H1 (cell line): ENCODE results near the gene ACP4. TPM values are rescaled to one million over a fixed set of nuclear protein-coding genes. Genes with fewer than 3 reads are reported as not detected.
A peak's percentile ranks its signal among the peaks of the same experiment; 100 is the strongest.
"Not testable (repeated sequence)": the region's sequence is repeated elsewhere in the genome, so short reads cannot be mapped to it uniquely, and the experiment has no call there.

ENCODE experiments used
- CTCF ChIA-PET: fragments of 300-600 bp; sonication (Branson Sonifier 250); formaldehyde crosslinking; loops from one replicate; lab custom pipeline; 2021; ENCODE audit not compliant: partially characterized antibody; lab: Charles Lee
- POLR2A ChIA-PET: fragments of 300-600 bp; sonication (Branson Sonifier 250); formaldehyde crosslinking; loops from one replicate; lab custom pipeline; 2021; ENCODE audit warnings: inconsistent platforms; ENCODE audit not compliant: partially characterized antibody; lab: Charles Lee
- DNase-seq, 2 experiments: peaks; one replicate each; pipeline versions ENCODE4 v3.0.0 to v3.0.0-alpha.2; 2010 to 2022; ENCODE audit warnings: low spot score in 2 of 2, low read depth in 1 of 2, mixed read lengths in 1 of 2
- FAIRE-seq: peaks from 2 replicates; lab custom pipeline; 2011; peaks lifted over from hg19 to GRCh38; lab: Jason Lieb, UNC
- H2AFZ ChIP-seq: 2 replicates; pipeline ENCODE4 v1.8.1; 2012; ENCODE audit warnings: low read length, inconsistent platforms
- H2AK5ac ChIP-seq: 2 replicates; pipeline ENCODE4 v1.6.1; 2013; ENCODE audit warnings: low read depth, low read length
- H2BK120ac ChIP-seq: replicated peaks from 2 replicates; pipeline ENCODE3; 2013; ENCODE audit warnings: low read depth, low read length, inconsistent platforms
- H2BK12ac ChIP-seq: 2 replicates; pipeline ENCODE4 v1.6.1; 2013; ENCODE audit warnings: low read depth, low read length
- H2BK15ac ChIP-seq: 2 replicates; pipeline ENCODE4 v1.6.1; 2013; ENCODE audit warnings: low read length
- H2BK20ac ChIP-seq: 2 replicates; pipeline ENCODE4 v1.6.1; 2013; ENCODE audit warnings: low read length
- H2BK5ac ChIP-seq: 2 replicates; pipeline ENCODE4 v1.6.1; 2013; ENCODE audit warnings: low read depth, low read length
- H3K14ac ChIP-seq: 2 replicates; pipeline ENCODE4 v1.6.1; 2013; ENCODE audit warnings: inconsistent platforms; ENCODE audit not compliant: insufficient read length
- H3K18ac ChIP-seq: 2 replicates; pipeline ENCODE4 v1.6.1; 2013; ENCODE audit warnings: low read length; ENCODE audit errors: extremely low read depth
- H3K23ac ChIP-seq: 2 replicates; pipeline ENCODE4 v1.6.1; 2013; ENCODE audit warnings: inconsistent platforms; ENCODE audit not compliant: insufficient read length
- H3K23me2 ChIP-seq: 2 replicates; pipeline ENCODE4 v1.6.1; 2013; ENCODE audit warnings: low read depth, low read length
- H3K27ac ChIP-seq: 2 replicates; pipeline ENCODE4 v1.6.1; 2011; ENCODE audit warnings: low read depth, low read length, inconsistent platforms
- H3K27me3 ChIP-seq, 4 experiments: replicated peaks in 1 of 4; 1 replicate in 1 of 4; 2 replicates in 3 of 4; pipeline versions ENCODE4 v1.6.1 to v1.8.1; 2011 to 2013; ENCODE audit warnings: low read length in 3 of 4, mild to moderate bottlenecking in 3 of 4, inconsistent platforms in 2 of 4, mixed read lengths in 2 of 4, moderate library complexity in 1 of 4; ENCODE audit not compliant: control insufficient read depth in 3 of 4, insufficient read depth in 3 of 4; ENCODE audit errors: extremely low read depth in 1 of 4
- H3K36me3 ChIP-seq, 4 experiments: 2 replicates each; pipeline versions ENCODE4 v1.6.1 to v1.8.1; 2011 to 2013; ENCODE audit warnings: mild to moderate bottlenecking in 4 of 4, low read length in 3 of 4, moderate library complexity in 2 of 4, control low read depth in 1 of 4, inconsistent platforms in 1 of 4; ENCODE audit not compliant: insufficient read depth in 4 of 4, control insufficient read depth in 2 of 4
- H3K4ac ChIP-seq: replicated peaks from 2 replicates; pipeline ENCODE3; 2013; ENCODE audit warnings: low read length, low read depth, mixed read lengths, inconsistent platforms; ENCODE audit not compliant: insufficient read length
- H3K4me1 ChIP-seq, 4 experiments: replicated peaks in 1 of 4; 1 replicate in 1 of 4; 2 replicates in 3 of 4; pipeline versions ENCODE4 v1.6.1 to v1.8.1; 2011 to 2013; ENCODE audit warnings: low read length in 3 of 4, inconsistent platforms in 2 of 4, mixed read lengths in 1 of 4; ENCODE audit not compliant: insufficient read depth in 4 of 4, control insufficient read depth in 3 of 4
- H3K4me2 ChIP-seq, 2 experiments: 2 replicates each; pipeline versions ENCODE4 v1.6.1 to v1.8.1; 2011 to 2013; ENCODE audit warnings: low read depth in 2 of 2, low read length in 2 of 2, control low read depth in 1 of 2, inconsistent platforms in 1 of 2, mild to moderate bottlenecking in 1 of 2; ENCODE audit not compliant: insufficient read depth in 1 of 2
- H3K4me3 ChIP-seq, 4 experiments: fragments of 200-600, 300-600 bp in 1 of 4; sonication (generic), shearing (Covaris generic), sonication (Bioruptor Twin) in 1 of 4; 2 replicates each; pipeline versions ENCODE4 v1.5.1 to v1.8.1; 2011 to 2016; ENCODE audit warnings: low read length in 4 of 4, low read depth in 3 of 4, control low read depth in 2 of 4, inconsistent platforms in 2 of 4, mild to moderate bottlenecking in 2 of 4, mixed read lengths in 1 of 4, moderate library complexity in 1 of 4; ENCODE audit not compliant: insufficient read depth in 2 of 4; ENCODE audit errors: extremely low read depth in 1 of 4
- H3K56ac ChIP-seq: replicated peaks from 2 replicates; pipeline ENCODE3; 2013; ENCODE audit warnings: low read depth, mild to moderate bottlenecking, mixed read lengths, low read length, inconsistent platforms; ENCODE audit not compliant: insufficient read length
- H3K79me1 ChIP-seq: 2 replicates; pipeline ENCODE4 v1.6.1; 2013; ENCODE audit warnings: low read depth, low read length, control low read depth
- H3K79me2 ChIP-seq, 2 experiments: 2 replicates each; pipeline versions ENCODE4 v1.6.1 to v1.8.1; 2012 to 2013; ENCODE audit warnings: low read length in 2 of 2, mild to moderate bottlenecking in 2 of 2, inconsistent platforms in 1 of 2; ENCODE audit not compliant: insufficient read depth in 2 of 2, control insufficient read depth in 1 of 2
- H3K9ac ChIP-seq, 4 experiments: replicated peaks in 1 of 4; 1 replicate in 1 of 4; 2 replicates in 3 of 4; pipeline versions ENCODE4 v1.6.1 to v1.8.1; 2011 to 2013; ENCODE audit warnings: low read depth in 3 of 4, low read length in 3 of 4, control low read depth in 2 of 4, mild to moderate bottlenecking in 2 of 4, moderate library complexity in 2 of 4, inconsistent platforms in 1 of 4; ENCODE audit errors: extremely low read depth in 1 of 4
- H3K9me3 ChIP-seq, 2 experiments: 2 replicates each; pipeline versions ENCODE4 v1.6.1 to v1.8.1; 2012 to 2013; ENCODE audit warnings: mild to moderate bottlenecking in 2 of 2, moderate library complexity in 2 of 2, control low read depth in 1 of 2, inconsistent platforms in 1 of 2, low read depth in 1 of 2, low read length in 1 of 2, mixed read lengths in 1 of 2; ENCODE audit not compliant: insufficient read depth in 2 of 2
- H4K20me1 ChIP-seq, 2 experiments: replicated peaks in 1 of 2; 2 replicates each; pipeline versions ENCODE3 to v1.8.1; 2011 to 2013; ENCODE audit warnings: inconsistent platforms in 2 of 2, low read length in 2 of 2, mild to moderate bottlenecking in 1 of 2; ENCODE audit not compliant: insufficient read depth in 2 of 2, control insufficient read depth in 1 of 2
- H4K5ac ChIP-seq: 2 replicates; pipeline ENCODE4 v1.6.1; 2013; ENCODE audit warnings: low read length, low read depth, mixed read lengths, inconsistent platforms; ENCODE audit not compliant: insufficient read length
- H4K8ac ChIP-seq: 2 replicates; pipeline ENCODE4 v1.8.0; 2013; ENCODE audit warnings: mild to moderate bottlenecking, moderate library complexity, low read length, inconsistent platforms; ENCODE audit not compliant: insufficient read depth; ENCODE audit errors: extremely low read depth
- H4K91ac ChIP-seq: replicated peaks from 2 replicates; pipeline ENCODE3; 2013; ENCODE audit warnings: low read length, mixed read lengths, inconsistent platforms; ENCODE audit not compliant: insufficient read length
- JUND ChIP-seq: IDR thresholded peaks from 2 replicates; pipeline ENCODE4 v1.6.1; 2011; ENCODE audit warnings: mild to moderate bottlenecking, improper control_type of control experiment, low read length
- WGBS, 2 experiments: shearing (Covaris generic) in 1 of 2; methylation state at CpG; one replicate each; pipeline versions ENCODE4 v1.1.6 to v1.1.7; 2013 to 2015; ENCODE audit warnings: low lambda C conversion rate in 2 of 2, mixed read lengths in 2 of 2, inconsistent platforms in 1 of 2, low coverage in 1 of 2, missing lambda C conversion rate in 1 of 2; ENCODE audit not compliant: insufficient replicate concordance in 2 of 2, insufficient coverage in 1 of 2, insufficient read length in 1 of 2; ENCODE audit errors: extremely low coverage in 1 of 2, missing lambda C conversion rate in 1 of 2; 5-methylcytosine and 5-hydroxymethylcytosine counted together
- polyA plus RNA-seq, 7 experiments: library from polyadenylated mRNA; depleted of rRNA in 3 of 7; stranded (reverse) in 5 of 7; unstranded in 2 of 7; fragments of >200 nt in 5 of 7; fragments of 200-250 nt in 2 of 7; gene quantifications; 1 replicate in 5 of 7; 2 replicates in 1 of 7; 4 replicates in 1 of 7; pipeline versions ENCODE4 v1.2.1 to v1.2.3, GENCODE V29; 2011 to 2013; ENCODE audit warnings: missing spikeins in 2 of 7, mixed read lengths in 2 of 7
- total RNA-seq: library from RNA; stranded (reverse); fragmentation: NEBNext Ultra II Directional; extraction: Animal tissue kit (Norgen Biotek cat#: 25700); gene quantifications from 2 replicates; pipeline ENCODE4 v1.2.1, GENCODE V29; 2021
- TF ChIP-seq, protein P1 (sequence below), 3 experiments: IDR thresholded peaks; 1 replicate in 2 of 3; 2 replicates in 1 of 3; pipeline versions ENCODE4 v1.5.1 to v1.6.1; 2011; ENCODE audit warnings: low read length in 3 of 3, mild to moderate bottlenecking in 3 of 3, inconsistent platforms in 2 of 3, low read depth in 1 of 3, moderate library complexity in 1 of 3; ENCODE audit not compliant: insufficient read depth in 1 of 3; ENCODE audit errors: control extremely low read depth in 1 of 3

ACP4 gene
- total and polyA plus RNA-seq, 2 of the 8 experiments (the other 6 are each of a cell fraction or from before 2014, with no cell fraction given), result not detected

DNA sequence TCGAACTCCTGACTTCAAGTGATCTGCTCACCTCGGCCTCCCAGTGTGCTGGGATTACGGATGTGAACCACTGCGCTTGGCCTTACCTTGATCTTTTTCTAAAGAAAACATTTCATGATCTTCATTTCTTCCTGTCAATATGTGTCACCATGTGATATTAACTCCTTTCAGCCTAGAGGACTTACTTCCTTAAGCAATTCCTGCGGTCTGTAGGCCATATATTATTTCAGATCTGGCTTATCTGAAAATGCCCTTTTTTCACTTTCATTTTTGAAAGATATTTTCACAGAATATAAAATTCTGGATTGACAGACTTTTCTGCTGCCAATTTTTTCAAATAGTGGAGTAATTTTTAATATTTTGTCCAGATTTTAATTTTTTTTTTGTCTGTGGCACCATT, 21.9 kb upstream of the ACP4 start (continued):
- no peak for TF ChIP-seq JUND
- TF ChIP-seq, protein P1, sequence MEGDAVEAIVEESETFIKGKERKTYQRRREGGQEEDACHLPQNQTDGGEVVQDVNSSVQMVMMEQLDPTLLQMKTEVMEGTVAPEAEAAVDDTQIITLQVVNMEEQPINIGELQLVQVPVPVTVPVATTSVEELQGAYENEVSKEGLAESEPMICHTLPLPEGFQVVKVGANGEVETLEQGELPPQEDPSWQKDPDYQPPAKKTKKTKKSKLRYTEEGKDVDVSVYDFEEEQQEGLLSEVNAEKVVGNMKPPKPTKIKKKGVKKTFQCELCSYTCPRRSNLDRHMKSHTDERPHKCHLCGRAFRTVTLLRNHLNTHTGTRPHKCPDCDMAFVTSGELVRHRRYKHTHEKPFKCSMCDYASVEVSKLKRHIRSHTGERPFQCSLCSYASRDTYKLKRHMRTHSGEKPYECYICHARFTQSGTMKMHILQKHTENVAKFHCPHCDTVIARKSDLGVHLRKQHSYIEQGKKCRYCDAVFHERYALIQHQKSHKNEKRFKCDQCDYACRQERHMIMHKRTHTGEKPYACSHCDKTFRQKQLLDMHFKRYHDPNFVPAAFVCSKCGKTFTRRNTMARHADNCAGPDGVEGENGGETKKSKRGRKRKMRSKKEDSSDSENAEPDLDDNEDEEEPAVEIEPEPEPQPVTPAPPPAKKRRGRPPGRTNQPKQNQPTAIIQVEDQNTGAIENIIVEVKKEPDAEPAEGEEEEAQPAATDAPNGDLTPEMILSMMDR (IDR thresholded peaks at IDR 0.05; ENCODE audit: control extremely low read depth in 1 of 3, insufficient read depth in 1 of 3, low read depth in 1 of 3, low read length in 3 of 3), result no peak

DNA sequence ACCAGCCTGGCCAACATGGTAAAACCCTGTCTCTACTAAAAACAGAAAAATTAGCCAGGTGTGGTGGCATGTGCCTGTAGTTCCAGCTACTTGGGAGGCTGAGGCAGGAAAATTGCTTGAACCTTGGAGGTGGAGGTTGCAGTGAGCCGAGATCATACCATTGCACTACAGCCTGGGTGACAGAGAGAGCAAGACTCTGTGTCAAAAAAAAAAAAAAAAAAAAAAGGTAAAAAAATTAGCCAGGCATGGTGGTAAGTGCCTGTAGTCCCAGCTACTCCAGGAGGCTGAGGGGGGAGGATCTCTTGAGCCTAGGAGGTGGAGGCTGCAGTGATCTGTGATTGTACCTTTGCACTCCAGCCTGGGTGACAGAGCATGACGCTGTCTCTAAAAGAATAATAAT, 20.1 kb upstream of the ACP4 start, which contains the start of gene GPR32:
TSS of gene GPR32 (plus strand) at position 301 of the 400 bp plus-strand sequence. CDS start 137 bp downstream, outside the sequence.
- not testable (repeated sequence) for DNase-seq, H3K4me2 ChIP-seq, FAIRE-seq, H3K79me2 ChIP-seq, H4K91ac ChIP-seq, H3K4me3 ChIP-seq, H2BK20ac ChIP-seq, H3K18ac ChIP-seq, H3K9ac ChIP-seq, H4K8ac ChIP-seq, H3K9me3 ChIP-seq, H2BK5ac ChIP-seq, H2BK120ac ChIP-seq, H3K4ac ChIP-seq, H3K27me3 ChIP-seq, H3K23ac ChIP-seq, H4K5ac ChIP-seq, H3K36me3 ChIP-seq, H3K56ac ChIP-seq, H3K23me2 ChIP-seq, H2AK5ac ChIP-seq, H2AFZ ChIP-seq, H2BK12ac ChIP-seq, H3K14ac ChIP-seq, H3K4me1 ChIP-seq, H3K79me1 ChIP-seq, H3K27ac ChIP-seq, H4K20me1 ChIP-seq
- ChIA-PET POLR2A (interaction anchor here (1.6 kb wide), 1 partner anchor 14 kb away, joined by 3 read pairs; no protein-coding TSS in a partner anchor), CTCF (interaction anchor here (1.0 to 1.3 kb wide), 2 partner anchors 49 to 65 kb away, joined by 3 read pairs; no protein-coding TSS in a partner anchor)
- WGBS, 2 experiments, result 100% methylated on average over 1 of the region's 2 CpGs; no CpG with 5 or more reads in 1 of the 2 experiments
- H2BK15ac ChIP-seq, result 0 out of 2 replicates have a peak within 1 kb of the TSS, but pooled peaks have one; percentile 9
